Mucosa of descending colon (tissue), 3 donors: ENCODE measurements around the gene NR2F1. TPM values are rescaled to one million over a fixed set of nuclear protein-coding genes. Genes with fewer than 3 reads are reported as not detected.
A peak's percentile ranks its signal among the peaks of the same experiment; 100 is the strongest.

Source experiments
- ATAC-seq: fragments of 200-7000 bp; cut with Tn5 transposase; one replicate; pipeline ENCODE4 v1.9.1; 2020; ENCODE audit warnings: mild to moderate bottlenecking, moderate library complexity
- DNase-seq, 3 donors: peaks; one replicate each; pipeline ENCODE4 v3.0.0-alpha.2; 2020
- H3K36me3 ChIP-seq: fragments of 200-600 bp; one replicate; pipeline ENCODE4 v1.8.0; 2021; ENCODE audit warnings: low read depth, mild to moderate bottlenecking
- H3K4me1 ChIP-seq: fragments of 200-600 bp; one replicate; pipeline ENCODE4 v1.8.0; 2021; ENCODE audit warnings: low read depth, mild to moderate bottlenecking
- H3K4me3 ChIP-seq: fragments of 200-600 bp; one replicate; pipeline ENCODE4 v1.8.0; 2021; ENCODE audit warnings: mild to moderate bottlenecking
- H3K9me3 ChIP-seq: fragments of 200-600 bp; one replicate; pipeline ENCODE4 v1.8.0; 2021; ENCODE audit warnings: mild to moderate bottlenecking
- CTCF ChIP-seq: fragments of 200-600 bp; IDR thresholded peaks from one replicate; pipeline ENCODE4 v1.8.0; 2022; ENCODE audit warnings: antibody characterized with exemption, mild to moderate bottlenecking
- intact Hi-C, 2 donors: fragments of 100-400 bp; cut with DNase I in 1 of 2; cut with micrococcal nuclease in 1 of 2; formaldehyde crosslinking; loops; one replicate each; pipeline versions ENCODE4 v1.11.0 to v1.11.1; 2022; cut with DNase I, micrococcal nuclease
- total RNA-seq, 3 donors: library from RNA; stranded (reverse); fragmentation: NEBNext Ultra II Directional in 2 of 3; extraction: Animal tissue kit (Norgen Biotek cat#: 25700) in 2 of 3; gene quantifications; one replicate each; pipeline versions ENCODE4 v1.2.1 to v1.2.4, GENCODE V29; 2021 to 2023
- donor health status: DM: no; HTN: no; CAD: no; lungs with moderate emphysema.
- donor health status: DM: no; HTN: no; CAD: no.
- donor health status: DM: no; HTN: yes; CAD: no.

NR2F1 gene
- total RNA-seq, 3 donors from 2014 or later = 2.3 to 9.1 (median 6.2) TPM

GRCh38 chr5:93580063-93580926 lies 2.7 kb upstream of the NR2F1 start:
- H3K9me3 ChIP-seq = no peaks in the 10 kb centered on the region
- DNase-seq (peak in 1 of 3 donors; percentile 46), ATAC-seq (peak; percentile 36)
- H3K4me1 ChIP-seq = peaks cover 31% of the 10 kb centered on the region
- intact Hi-C loops = loop anchor here in 1 of 2 donors (2.0 kb wide), 1 partner anchor 221 kb away; no protein-coding TSS in a partner anchor
- no peaks in the 10 kb centered on the region for H3K36me3 ChIP-seq
- no peak for TF ChIP-seq CTCF
- peak overlapping the region; percentile 14 for H3K4me3 ChIP-seq

- no peaks in the 10 kb centered on the region for H3K36me3 ChIP-seq
- H3K4me1 ChIP-seq = peaks cover 33% of the 10 kb centered on the region
- DNase-seq (no peak), ATAC-seq (peak; percentile 5)
- H3K9me3 ChIP-seq = no peaks in the 10 kb centered on the region
- H3K4me3 ChIP-seq = peak within 1 kb of the TSS; percentile 14
- no peak for TF ChIP-seq CTCF
- intact Hi-C loops = loop anchor here in 1 of 2 donors (2.0 kb wide), 1 partner anchor 220 kb away; no protein-coding TSS in a partner anchor
Observed at GRCh38 chr5:93580927-93581445, 2.0 kb upstream of the NR2F1 start, which contains the start of gene NR2F1-AS1. Gene NR2F1-AS1, minus strand, starts transcription at chr5:93581219.

GRCh38 chr5:93582167-93582462 lies 907 bp upstream of the NR2F1 start:
- Histone ChIP-seq H3K36me3 (no peaks in the 10 kb centered on the region), H3K9me3 (no peaks in the 10 kb centered on the region), H3K4me3 (no peak overlapping the region), H3K4me1 (peaks cover 33% of the 10 kb centered on the region)
- TF ChIP-seq CTCF = no peak
- ATAC-seq (no peak), DNase-seq (no peak)
- intact Hi-C loops = no loop called here

- no peak overlapping the region for H3K4me3 ChIP-seq
- intact Hi-C loops = no loop called here
- no peaks in the 10 kb centered on the region for H3K36me3 ChIP-seq
- H3K9me3 ChIP-seq = no peaks in the 10 kb centered on the region
- no peak for ATAC-seq
- no peak for TF ChIP-seq CTCF
- DNase-seq = no peak
- peaks cover 33% of the 10 kb centered on the region for H3K4me1 ChIP-seq
Observed at GRCh38 chr5:93583439-93583767, 381 bp downstream of the NR2F1 start.

GRCh38 chr5:93583768-93584595 lies 960 bp downstream of the NR2F1 start:
- H3K4me3 ChIP-seq = no peak overlapping the region
- ATAC-seq (peak; percentile 23), DNase-seq (peak in 1 of 3 donors; percentile 53)
- H3K36me3 ChIP-seq = no peaks in the 10 kb centered on the region
- intact Hi-C loops = no loop called here
- no peak for TF ChIP-seq CTCF
- H3K9me3 ChIP-seq = no peaks in the 10 kb centered on the region
- H3K4me1 ChIP-seq = peaks cover 33% of the 10 kb centered on the region
